Measurements from ENCODE around the gene S100G. TPM values are rescaled to one million over a fixed set of nuclear protein-coding genes. Genes with fewer than 3 reads are reported as not detected.
"Not testable (repeated sequence)": the region's sequence is repeated elsewhere in the genome, so short reads cannot be mapped to it uniquely, and the experiment has no call there.

Gene S100G
- not detected for total RNA-seq

DNA sequence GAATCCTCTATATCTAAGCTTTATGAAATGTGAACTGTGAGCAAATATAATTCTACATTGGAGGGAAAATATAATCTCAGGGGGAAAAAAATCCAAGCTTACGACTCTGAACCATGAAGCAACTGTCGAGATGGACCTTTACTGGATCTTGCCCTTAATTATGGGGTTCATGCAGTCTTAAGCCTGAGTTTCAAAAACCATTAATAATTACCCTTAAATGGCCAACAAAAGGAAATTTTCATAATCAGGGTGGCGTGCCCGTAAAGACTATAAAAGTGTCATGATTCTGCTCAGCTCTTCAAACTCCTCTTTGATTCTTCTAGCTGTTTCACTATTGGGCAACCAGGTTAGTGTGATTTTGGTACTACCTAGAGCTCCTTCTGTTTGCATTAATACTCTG lies at the start of gene S100G:
Gene S100G, plus strand, starts transcription at position 301 of the 400 bp plus-strand sequence. CDS start 849 bp downstream, outside the sequence.
- FAIRE-seq = no peak
- no peak for DNase-seq (ENCODE audit: low spot score in 2 of 2)

- FAIRE-seq (no peak), DNase-seq (ENCODE audit: low spot score in 2 of 2) (no peak)
These were observed 48.1 kb upstream of the S100G start for GRCh38 chrX:16601885-16602284.

- DNase-seq (ENCODE audit: low spot score in 2 of 2); FAIRE-seq: not testable (repeated sequence)
These were observed 46.7 kb upstream of the S100G start for GRCh38 chrX:16603235-16603634.

DNA sequence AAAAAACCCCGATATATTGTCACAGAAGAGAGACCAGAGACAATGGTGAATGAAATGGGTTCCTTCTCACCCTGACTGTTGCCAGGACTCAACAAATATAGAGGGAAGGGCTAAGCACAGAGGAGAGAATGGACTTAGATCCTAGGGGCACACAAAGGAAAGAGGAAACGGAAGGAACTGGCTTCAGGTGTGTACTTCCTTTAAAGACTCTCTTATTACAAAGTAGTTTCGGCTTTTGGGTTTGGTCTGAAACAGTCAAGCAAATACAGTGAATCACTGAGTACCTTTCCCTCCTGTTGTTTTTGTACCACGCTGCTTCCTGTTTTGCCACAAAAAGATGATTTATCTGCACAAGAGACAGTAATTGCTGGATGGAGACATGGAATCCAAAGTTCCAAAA lies 46.1 kb upstream of the S100G start:
- no peak for DNase-seq (ENCODE audit: low spot score in 2 of 2)
- FAIRE-seq = no peak

- FAIRE-seq (no peak), DNase-seq (ENCODE audit: low spot score in 2 of 2) (no peak)
These were observed 45.6 kb upstream of the S100G start for GRCh38 chrX:16604337-16604736.

- FAIRE-seq = no peak
- no peak for DNase-seq (ENCODE audit: low spot score in 2 of 2)
These were observed 43.7 kb upstream of the S100G start for GRCh38 chrX:16606142-16606720.

- FAIRE-seq (no peak), DNase-seq (ENCODE audit: low spot score in 2 of 2) (no peak)
These were observed 39.8 kb upstream of the S100G start for GRCh38 chrX:16610121-16610621.

DNA sequence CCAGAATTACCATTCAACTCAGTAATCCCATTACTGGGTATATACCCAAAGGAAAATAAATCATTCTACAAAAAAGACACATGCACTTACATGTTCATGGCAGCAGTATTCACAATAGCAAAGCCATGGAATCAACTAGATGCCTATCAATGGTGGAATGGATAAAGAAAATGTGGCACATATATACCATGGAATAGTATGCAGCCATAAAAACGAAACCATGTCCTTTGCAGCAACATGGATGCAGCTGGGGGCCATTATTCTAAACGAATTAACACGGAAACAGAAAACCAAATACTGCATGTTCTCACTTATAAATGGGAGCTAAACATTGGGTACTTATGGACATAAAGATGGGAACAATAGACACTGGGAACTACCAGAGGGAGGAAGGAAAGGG lies 39.3 kb upstream of the S100G start:
- not testable (repeated sequence) for FAIRE-seq

DNA sequence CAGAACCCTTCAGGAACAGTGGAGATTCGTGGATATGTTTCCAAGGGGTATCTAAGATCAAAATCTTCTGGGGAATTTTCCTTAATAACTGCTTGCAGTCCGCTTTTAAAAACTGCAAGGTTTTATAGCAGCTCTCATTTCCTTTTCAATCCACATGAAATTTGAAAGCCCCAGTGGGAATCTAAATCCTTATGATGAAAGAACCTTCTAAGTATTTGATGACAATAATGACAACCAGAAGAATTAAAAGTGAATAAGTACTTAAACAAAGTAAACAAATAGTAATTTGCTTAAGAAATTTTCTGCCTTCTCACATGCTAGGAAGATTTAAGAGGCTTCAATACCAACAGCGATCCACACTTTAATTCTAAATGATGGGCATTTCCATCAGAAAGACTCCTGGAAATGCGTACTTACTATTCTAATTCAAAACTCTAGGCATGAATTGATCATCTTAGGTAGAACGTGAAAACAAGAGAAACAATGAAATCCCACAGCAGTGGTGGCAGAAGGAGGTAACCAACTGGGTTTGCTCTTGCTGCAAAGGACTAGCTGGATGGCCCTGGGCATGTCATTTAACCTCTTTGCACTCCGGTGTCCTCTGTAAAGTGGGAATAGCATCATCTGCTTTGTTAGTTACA lies 37.6 kb upstream of the S100G start:
- no peak for DNase-seq (ENCODE audit: low spot score in 2 of 2)
- FAIRE-seq = no peak

More for the DNA sequence above, 39.3 kb upstream of the S100G start:
- DNase-seq (ENCODE audit: low spot score in 2 of 2) = not testable (repeated sequence)

GRCh38 chrX:16617382-16617781 lies 32.6 kb upstream of the S100G start:
- FAIRE-seq (no peak), DNase-seq (ENCODE audit: low spot score in 2 of 2) (no peak)

DNA sequence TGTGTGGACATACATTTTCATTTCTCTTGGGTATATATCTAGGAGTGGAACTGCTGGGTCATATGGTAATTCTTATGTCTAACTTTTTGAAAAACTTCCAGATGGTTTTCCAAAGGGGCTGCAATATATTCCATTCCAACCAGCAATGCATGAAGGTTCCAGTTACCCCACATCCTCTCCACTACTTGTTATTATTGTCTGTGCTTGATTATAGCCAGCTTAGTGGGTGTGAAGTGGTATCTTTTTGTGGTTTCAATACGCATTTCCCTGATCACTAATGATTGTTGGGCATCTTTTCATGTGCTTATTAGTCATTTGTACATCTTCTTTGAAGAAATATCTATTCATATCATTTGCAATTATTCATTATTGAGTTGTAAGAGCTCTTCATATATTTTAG lies 31.5 kb upstream of the S100G start:
- no peak for DNase-seq (ENCODE audit: low spot score in 2 of 2)
- no peak for FAIRE-seq

DNA sequence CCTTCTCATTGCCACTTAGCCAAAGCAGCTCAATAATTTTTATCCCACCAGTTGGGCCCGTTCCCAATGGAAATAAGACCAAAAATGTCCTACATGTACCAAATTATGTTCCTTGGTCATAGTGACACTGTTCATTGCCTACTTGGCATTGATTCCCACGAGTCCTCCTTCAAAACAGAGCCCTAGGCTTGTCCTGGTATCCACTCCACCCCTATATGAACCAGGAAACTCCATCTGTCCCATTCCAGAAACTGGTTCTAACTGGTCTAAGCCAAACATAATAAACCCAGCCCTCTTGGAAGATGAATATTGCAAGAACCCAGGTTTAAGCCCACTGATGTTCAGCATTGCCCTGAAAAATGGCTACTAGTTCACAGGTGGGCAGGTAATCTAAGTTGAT lies 30.9 kb upstream of the S100G start:
- DNase-seq (ENCODE audit: low spot score in 2 of 2) = no peak
- FAIRE-seq = no peak

- DNase-seq (ENCODE audit: low spot score in 2 of 2) = not testable (repeated sequence)
These were observed 21.4 kb upstream of the S100G start for GRCh38 chrX:16628511-16628910.

GRCh38 chrX:16628946-16629595 lies 20.9 kb upstream of the S100G start:
- FAIRE-seq = no peak
- no peak for DNase-seq (ENCODE audit: low spot score in 2 of 2)

More at GRCh38 chrX:16628511-16628910, 21.4 kb upstream of the S100G start:
- not testable (repeated sequence) for FAIRE-seq

DNA sequence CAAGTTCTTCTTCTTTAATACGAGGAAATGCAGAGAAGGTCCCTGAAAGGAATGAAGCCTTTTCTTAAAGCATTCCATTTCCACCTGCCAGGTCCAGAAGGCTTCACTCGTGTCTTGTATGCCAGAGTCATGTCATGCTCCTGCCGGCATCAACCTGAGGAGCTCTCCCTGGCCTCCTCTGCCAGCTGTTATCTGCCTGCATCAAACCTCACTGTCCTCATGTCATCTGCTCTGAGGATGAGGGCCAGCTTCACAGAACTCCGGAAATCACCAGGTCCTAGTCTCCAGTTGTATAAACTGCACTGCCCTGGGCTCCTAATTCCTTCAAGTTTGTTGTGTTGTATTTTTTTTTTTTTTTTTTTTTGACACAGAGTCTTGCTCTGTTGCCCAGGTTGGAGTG lies 20.0 kb upstream of the S100G start:
- DNase-seq (ENCODE audit: low spot score in 2 of 2) (no peak), FAIRE-seq (no peak)

GRCh38 chrX:16633754-16634153 lies 16.2 kb upstream of the S100G start:
- DNase-seq (ENCODE audit: low spot score in 2 of 2) (no peak), FAIRE-seq (no peak)

DNA sequence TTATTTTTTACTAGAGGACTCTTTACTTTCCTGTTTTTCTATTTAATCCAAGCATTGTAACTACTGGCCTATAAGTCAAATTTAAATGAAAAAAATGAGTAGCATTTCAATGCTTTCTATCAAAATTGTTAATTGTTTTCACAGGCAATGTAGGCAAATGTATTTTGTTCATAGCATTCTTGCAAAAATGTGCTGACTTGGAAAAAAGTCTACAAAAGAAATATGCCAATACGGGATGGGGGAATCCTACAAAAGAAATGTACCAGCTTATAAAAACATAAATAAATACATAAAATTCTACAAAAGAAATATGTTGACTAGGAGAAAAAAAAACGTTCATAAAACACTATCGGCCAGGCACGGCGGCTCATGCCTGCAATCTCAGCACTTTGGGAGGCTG lies 14.9 kb upstream of the S100G start:
- DNase-seq (ENCODE audit: low spot score in 2 of 2) (no peak), FAIRE-seq (no peak)

GRCh38 chrX:16635596-16635995 lies 14.4 kb upstream of the S100G start:
- FAIRE-seq = no peak
- no peak for DNase-seq (ENCODE audit: low spot score in 2 of 2)

GRCh38 chrX:16638533-16638932 lies 11.4 kb upstream of the S100G start:
- no peak for DNase-seq (ENCODE audit: low spot score in 2 of 2)

DNA sequence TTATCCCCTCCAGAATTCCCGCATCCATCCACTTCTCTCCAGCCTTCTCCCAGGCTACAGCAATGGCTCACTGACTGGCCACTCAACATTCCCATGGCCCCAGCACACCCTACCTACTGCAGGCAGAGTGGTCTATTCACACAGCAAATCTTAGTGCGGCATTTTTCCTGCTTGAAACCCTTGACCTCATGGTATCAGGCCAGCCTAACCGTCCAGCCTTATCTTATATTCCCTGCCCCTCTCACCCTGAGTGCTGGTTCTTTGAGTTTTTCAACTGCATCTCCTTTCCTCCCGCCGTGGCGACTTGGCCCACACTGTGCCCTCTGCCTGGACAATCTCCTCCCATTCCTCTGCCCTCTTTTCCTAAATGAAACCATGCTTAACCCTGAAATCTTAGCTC lies 10.0 kb upstream of the S100G start:
- FAIRE-seq (no peak), DNase-seq (ENCODE audit: low spot score in 2 of 2) (no peak)

More at GRCh38 chrX:16638533-16638932, 11.4 kb upstream of the S100G start:
- no peak for FAIRE-seq

DNA sequence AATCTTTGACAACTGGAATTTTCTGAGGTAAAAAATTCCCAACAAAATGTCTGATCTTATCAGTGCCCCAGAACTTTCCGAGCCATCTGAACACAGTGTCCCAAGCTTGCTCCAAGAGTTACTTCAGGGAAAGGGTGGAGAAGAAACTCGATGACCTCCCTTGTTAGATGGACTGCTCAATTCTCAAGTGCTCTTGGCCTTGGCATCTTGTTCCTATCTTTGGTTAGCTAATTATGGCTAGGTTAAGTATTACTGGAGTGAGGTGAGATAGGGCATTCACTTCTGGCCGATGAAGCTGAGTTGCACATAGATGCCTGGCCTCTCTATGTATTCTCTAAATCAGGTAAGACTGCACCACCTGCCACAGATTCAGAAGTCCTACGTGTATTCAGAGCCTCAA lies 9.1 kb upstream of the S100G start:
- no peak for FAIRE-seq
- DNase-seq (ENCODE audit: low spot score in 2 of 2) = no peak

DNA sequence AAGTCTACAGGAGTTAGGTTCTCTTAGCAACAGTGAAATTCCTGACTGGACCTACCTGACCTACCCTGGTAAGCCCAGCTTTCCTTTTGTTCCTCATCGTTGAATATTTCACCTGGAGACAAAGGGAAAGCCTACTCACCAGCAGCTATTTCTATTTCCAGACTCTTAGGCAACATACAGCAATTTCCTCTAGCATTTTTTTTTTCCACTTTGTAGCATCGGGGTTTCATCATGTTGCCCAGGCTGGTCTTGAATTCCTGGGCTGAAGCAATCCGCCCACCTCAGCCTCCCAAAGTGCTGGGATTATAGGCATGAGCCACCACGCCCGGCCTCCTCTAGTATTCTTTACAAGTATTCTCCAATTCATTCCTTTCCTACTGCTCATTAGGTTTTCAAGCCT lies 6.8 kb upstream of the S100G start:
- FAIRE-seq (no peak), DNase-seq (ENCODE audit: low spot score in 2 of 2) (no peak)
